WERI-Rb-1 (cell line): ENCODE data around the gene INPP5E.
A peak's percentile ranks its signal among the peaks of the same experiment; 100 is the strongest.
"Not testable (repeated sequence)": the region's sequence is repeated elsewhere in the genome, so short reads cannot be mapped to it uniquely, and the experiment has no call there.

ENCODE experiments used
- DNase-seq: peaks from one replicate; pipeline ENCODE4 v3.0.0-alpha.2; 2020
- H3K27ac ChIP-seq: fragments of 250-450 bp; sonication (Bioruptor Pico); 2 replicates; pipeline ENCODE4 v1.5.1; 2020; ENCODE audit warnings: mild to moderate bottlenecking, moderate library complexity
- H3K27me3 ChIP-seq: fragments of 250-450 bp; sonication (Bioruptor Pico); 2 replicates; pipeline ENCODE4 v1.5.1; 2021; ENCODE audit warnings: mild to moderate bottlenecking, low read depth, moderate library complexity; ENCODE audit not compliant: insufficient read depth, severe bottlenecking
- H3K36me3 ChIP-seq: fragments of 250-450 bp; sonication (Bioruptor Pico); 2 replicates; pipeline ENCODE4 v1.5.1; 2020; ENCODE audit warnings: mild to moderate bottlenecking, moderate library complexity
- H3K4me3 ChIP-seq: 2 replicates; pipeline ENCODE4 v1.5.1; 2011; ENCODE audit warnings: low read depth, mild to moderate bottlenecking, control low read depth, low read length
- H3K9me3 ChIP-seq: fragments of 250-450 bp; sonication (Bioruptor Pico); 2 replicates; pipeline ENCODE4 v1.5.1; 2021; ENCODE audit warnings: mild to moderate bottlenecking, moderate library complexity; ENCODE audit not compliant: severe bottlenecking
- CTCF ChIP-seq: IDR thresholded peaks from 2 replicates; pipeline ENCODE4 v1.5.1; 2011; ENCODE audit warnings: low read depth, mild to moderate bottlenecking, control low read depth, inconsistent platforms, low read length

Gene INPP5E

GRCh38 chr9:136430588-136431234, 8.9 kb downstream of the INPP5E start:
- no peaks in the 10 kb centered on the region for H3K27me3 ChIP-seq
- H3K9me3 ChIP-seq, result no peaks in the 10 kb centered on the region
- no peak for TF ChIP-seq CTCF
- H3K36me3 ChIP-seq, result peaks cover 68% of the 10 kb centered on the region
- H3K4me3 ChIP-seq, result peak overlapping the region; percentile 22; the same call in 1 of the 2 replicates
- peak overlapping the region; percentile 94 for H3K27ac ChIP-seq
- DNase-seq, result no peak

GRCh38 chr9:136429683-136430491, 9.8 kb downstream of the INPP5E start:
- peaks cover 63% of the 10 kb centered on the region for H3K36me3 ChIP-seq
- TF ChIP-seq CTCF, result peak; percentile 18; the same call in 1 of the 2 replicates
- peak overlapping the region; percentile 94 for H3K27ac ChIP-seq
- peak; percentile 77 for DNase-seq
- peak overlapping the region; percentile 22 for H3K4me3 ChIP-seq
- H3K27me3 ChIP-seq, result no peaks in the 10 kb centered on the region
- H3K9me3 ChIP-seq, result no peaks in the 10 kb centered on the region

GRCh38 chr9:136429075-136429628, 10.5 kb downstream of the INPP5E start:
- Histone ChIP-seq H3K4me3 (no peak overlapping the region), H3K36me3 (peaks cover 64% of the 10 kb centered on the region), H3K27me3 (no peaks in the 10 kb centered on the region), H3K9me3 (no peaks in the 10 kb centered on the region), H3K27ac (peak overlapping the region; percentile 94)
- TF ChIP-seq CTCF, result no peak
- DNase-seq, result no peak

- no peak for DNase-seq
- Histone ChIP-seq H3K27ac (no peak overlapping the region), H3K9me3 (no peaks in the 10 kb centered on the region), H3K4me3 (no peak overlapping the region), H3K36me3 (peaks cover 69% of the 10 kb centered on the region), H3K27me3 (no peaks in the 10 kb centered on the region)
- no peak for TF ChIP-seq CTCF
Measured at GRCh38 chr9:136426787-136427186, 12.9 kb downstream of the INPP5E start.

- H3K36me3 ChIP-seq, result peaks cover 76% of the 10 kb centered on the region
- H3K9me3 ChIP-seq, H3K27me3 ChIP-seq, DNase-seq, H3K4me3 ChIP-seq, H3K27ac ChIP-seq: not testable (repeated sequence)
Measured at GRCh38 chr9:136425367-136425766, 14.3 kb downstream of the INPP5E start.

GRCh38 chr9:136424750-136425362, 14.8 kb downstream of the INPP5E start:
- H3K9me3 ChIP-seq, result no peaks in the 10 kb centered on the region
- no peak for DNase-seq
- no peak overlapping the region for H3K27ac ChIP-seq
- no peak for TF ChIP-seq CTCF
- no peaks in the 10 kb centered on the region for H3K27me3 ChIP-seq
- no peak overlapping the region for H3K4me3 ChIP-seq
- H3K36me3 ChIP-seq, result peaks cover 75% of the 10 kb centered on the region
